Keratinocyte (primary cell): Measurements from ENCODE around the gene MYL6. TPM values are rescaled to one million over a fixed set of nuclear protein-coding genes. Genes with fewer than 3 reads are reported as not detected.
A peak's percentile ranks its signal among the peaks of the same experiment; 100 is the strongest.

Experiments used
- DNase-seq: peaks from one replicate; pipeline ENCODE4 v3.0.0-alpha.2; 2011; ENCODE audit warnings: low read depth, missing footprints, low spot score
- FAIRE-seq: peaks from 2 replicates; lab custom pipeline; 2011; peaks lifted over from hg19 to GRCh38; lab: Jason Lieb, UNC
- H2AFZ ChIP-seq: 2 replicates; pipeline ENCODE4 v1.6.0; 2012; ENCODE audit warnings: low read length, control low read depth, inconsistent platforms; ENCODE audit not compliant: control insufficient read depth
- H3K27ac ChIP-seq: 2 replicates; pipeline ENCODE4 v1.5.1; 2011; ENCODE audit warnings: low read length; ENCODE audit not compliant: control insufficient read depth, insufficient read depth
- H3K27me3 ChIP-seq: 3 replicates; pipeline ENCODE4 v1.6.0; 2011; ENCODE audit warnings: low read length; ENCODE audit not compliant: control insufficient read depth, insufficient read depth; ENCODE audit errors: extremely low read depth
- H3K36me3 ChIP-seq, 2 experiments: 2 replicates in 1 of 2; 3 replicates in 1 of 2; pipeline ENCODE4 v1.5.1; 2011; ENCODE audit warnings: low read length in 2 of 2, mild to moderate bottlenecking in 1 of 2; ENCODE audit not compliant: control insufficient read depth in 2 of 2, insufficient read depth in 2 of 2; ENCODE audit errors: extremely low read depth in 1 of 2
- H3K4me1 ChIP-seq: 3 replicates; pipeline ENCODE4 v1.5.1; 2011; ENCODE audit warnings: low read length; ENCODE audit not compliant: control insufficient read depth, insufficient read depth; ENCODE audit errors: extremely low read depth
- H3K4me2 ChIP-seq: 3 replicates; pipeline ENCODE4 v1.6.0; 2011; ENCODE audit warnings: low read depth, low read length; ENCODE audit not compliant: control insufficient read depth, insufficient read depth; ENCODE audit errors: extremely low read depth
- H3K4me3 ChIP-seq, 3 experiments: fragments of 200-600 bp in 1 of 3; sonication (generic) in 1 of 3; 2 replicates in 2 of 3; 3 replicates in 1 of 3; pipeline ENCODE4 v1.5.1; 2011 to 2016; ENCODE audit warnings: low read length in 3 of 3, mild to moderate bottlenecking in 3 of 3, control low read depth in 2 of 3, inconsistent platforms in 1 of 3, low read depth in 1 of 3, mixed read lengths in 1 of 3, mixed run types in 1 of 3, moderate library complexity in 1 of 3; ENCODE audit not compliant: control insufficient read depth in 2 of 3, insufficient read depth in 2 of 3; ENCODE audit errors: extremely low read depth in 1 of 3
- H3K79me2 ChIP-seq: 2 replicates; pipeline ENCODE4 v1.6.0; 2012; ENCODE audit warnings: low read length; ENCODE audit not compliant: control insufficient read depth, insufficient read depth
- H3K9ac ChIP-seq: 3 replicates; pipeline ENCODE4 v1.6.0; 2011; ENCODE audit warnings: low read length; ENCODE audit not compliant: control insufficient read depth, insufficient read depth; ENCODE audit errors: extremely low read depth
- H3K9me1 ChIP-seq: 3 replicates; pipeline ENCODE4 v1.6.0; 2011; ENCODE audit warnings: low read length; ENCODE audit not compliant: control insufficient read depth, insufficient read depth; ENCODE audit errors: extremely low read depth
- H3K9me3 ChIP-seq: 2 replicates; pipeline ENCODE4 v1.5.1; 2012; ENCODE audit warnings: low read depth, low read length; ENCODE audit not compliant: control insufficient read depth
- H4K20me1 ChIP-seq: 3 replicates; pipeline ENCODE4 v1.6.0; 2011; ENCODE audit warnings: low read length; ENCODE audit not compliant: control insufficient read depth, insufficient read depth; ENCODE audit errors: extremely low read depth
- CTCF ChIP-seq, 3 experiments: IDR thresholded peaks in 1 of 3; conservative IDR thresholded peaks in 1 of 3; optimal IDR thresholded peaks in 1 of 3; 2 replicates in 2 of 3; 3 replicates in 1 of 3; pipeline versions ENCODE3 to v1.5.1; 2011; ENCODE audit warnings: low read length in 3 of 3, mild to moderate bottlenecking in 3 of 3, moderate library complexity in 2 of 3, control low read depth in 1 of 3, inconsistent platforms in 1 of 3; ENCODE audit not compliant: insufficient read depth in 2 of 3; ENCODE audit errors: extremely low read depth in 1 of 3
- EZH2 ChIP-seq: IDR thresholded peaks from one replicate; pipeline ENCODE4 v1.6.1; 2012; ENCODE audit warnings: inconsistent platforms, mild to moderate bottlenecking, low read length, moderate library complexity
- dilution Hi-C: fragments of 300-500 bp; cut with MboI; formaldehyde crosslinking; loops from one replicate; pipeline ENCODE4 v1.7.0; 2020; ENCODE audit warnings: low sequenced_read_pairs; ENCODE audit not compliant: extremely low pct_ligation_motif_present
- polyA plus RNA-seq, 5 experiments: library from polyadenylated mRNA; depleted of rRNA in 3 of 5; stranded (reverse) in 3 of 5; stranded (forward) in 1 of 5; unstranded in 1 of 5; fragments of >200 nt; gene quantifications; 1 replicate in 1 of 5; 2 replicates in 3 of 5; 3 replicates in 1 of 5; pipeline versions ENCODE4 v1.2.1 to v1.2.3, GENCODE V29; 2011 to 2012; ENCODE audit warnings: missing spikeins in 2 of 5, low read depth in 1 of 5, low replicate concordance in 1 of 5

The MYL6 gene
- polyA plus RNA-seq, 1 donor (not counting 4 experiments of a cell fraction or from before 2014, with no cell fraction given) = 4,542 TPM

GRCh38 chr12:56128670-56129205 lies 29.4 kb upstream of the MYL6 start:
- TF ChIP-seq EZH2 (no peak), CTCF (optimal IDR thresholded peaks at IDR 0.05 in 1 of 3, IDR thresholded peaks at IDR 0.05 in 1 of 3, conservative IDR thresholded peaks at IDR 0.05 in 1 of 3; ENCODE audit: extremely low read depth in 1 of 3, insufficient read depth in 2 of 3, low read length in 3 of 3) (no peak)
- Histone ChIP-seq H3K4me3 (peak overlapping the region; percentile 83 to 96 (median 94)), H3K9ac (peak overlapping the region; percentile 91), H3K4me1 (peaks cover 21% of the 10 kb centered on the region), H3K27ac (peak overlapping the region; percentile 86), H3K27me3 (no peaks in the 10 kb centered on the region), H2AFZ (peak overlapping the region; percentile 66), H3K36me3 (peaks cover 25 to 27% of the 10 kb centered on the region in 2 experiments), H3K9me1 (no peaks in the 10 kb centered on the region), H3K9me3 (no peaks in the 10 kb centered on the region), H4K20me1 (no peaks in the 10 kb centered on the region), H3K79me2 (peaks cover 21% of the 10 kb centered on the region), H3K4me2 (peak overlapping the region; percentile 95)
- DNase-seq = no peak
- FAIRE-seq = no peak
- dilution Hi-C loops = loop anchor here (10.0 kb wide), 1 partner anchor 46 kb away; no protein-coding TSS in a partner anchor

GRCh38 chr12:56129206-56129941 lies 28.8 kb upstream of the MYL6 start:
- TF ChIP-seq EZH2 (no peak), CTCF (optimal IDR thresholded peaks at IDR 0.05 in 1 of 3, IDR thresholded peaks at IDR 0.05 in 1 of 3, conservative IDR thresholded peaks at IDR 0.05 in 1 of 3; ENCODE audit: extremely low read depth in 1 of 3, insufficient read depth in 2 of 3, low read length in 3 of 3) (no peak)
- H3K9ac ChIP-seq = peak overlapping the region; percentile 91
- H4K20me1 ChIP-seq = no peaks in the 10 kb centered on the region
- peak overlapping the region; percentile 83 to 96 (median 94) for H3K4me3 ChIP-seq
- no peak for FAIRE-seq
- H3K9me3 ChIP-seq = no peaks in the 10 kb centered on the region
- no peaks in the 10 kb centered on the region for H3K27me3 ChIP-seq
- DNase-seq = no peak
- peaks cover 32% of the 10 kb centered on the region in 2 experiments for H3K36me3 ChIP-seq
- peaks cover 21% of the 10 kb centered on the region for H3K4me1 ChIP-seq
- H3K79me2 ChIP-seq = peaks cover 21% of the 10 kb centered on the region
- H2AFZ ChIP-seq = peak overlapping the region; percentile 19
- H3K4me2 ChIP-seq = peak overlapping the region; percentile 95
- dilution Hi-C loops = loop anchor here (10.0 kb wide), 1 partner anchor 45 kb away; no protein-coding TSS in a partner anchor
- peak overlapping the region; percentile 86 for H3K27ac ChIP-seq
- H3K9me1 ChIP-seq = no peaks in the 10 kb centered on the region
